Measurements from ENCODE around the gene DPP4. TPM values are rescaled to one million over a fixed set of nuclear protein-coding genes. Genes with fewer than 3 reads are reported as not detected.

Gene DPP4
- 0.36 to 0.73 TPM (median 0.54 TPM) in 5 replicates for total RNA-seq (2022; extraction: Qiagen RNA extraction)

GRCh38 chr2:162073888-162074631 is at the start of gene DPP4:
Gene DPP4, minus strand, starts transcription at chr2:162074215. Its CDS starts 234 bp downstream, at chr2:162073981.

Other genes with a start within 250 kb of the DPP4 start
- gene GCG, start 78.0 kb upstream of the DPP4 start, total RNA-seq (2022; extraction: Qiagen RNA extraction), result not detected in 5 replicates
- 0.16 TPM in 1 of 5 replicates, not detected in the others for gene FAP, start 169.2 kb upstream of the DPP4 start, total RNA-seq (2022; extraction: Qiagen RNA extraction)
- 0.88 to 1.5 TPM (median 1.1 TPM) in 5 replicates for gene IFIH1, start 244.5 kb upstream of the DPP4 start, total RNA-seq (2022; extraction: Qiagen RNA extraction)

Measured in A549 treated with CORT108297 at 1 μM for 4 hours (cell line).